Activated naive CD4-positive, alpha-beta T cell treated with anti-CD3 and anti-CD28 coated beads, Interleukin-2, amount 50 U/mL, for 24 hours (primary cell): ENCODE measurements around the gene MGAT5.

Experiments used
- H3K27ac Mint-ChIP-seq: one replicate; pipeline ENCODE4 v1.8.0; 2021; ENCODE audit warnings: mild to moderate bottlenecking, mixed read lengths
- H3K27me3 Mint-ChIP-seq: one replicate; pipeline ENCODE4 v1.8.0; 2021; ENCODE audit warnings: mixed read lengths
- H3K36me3 Mint-ChIP-seq: one replicate; pipeline ENCODE4 v1.8.0; 2021; ENCODE audit warnings: mixed read lengths
- H3K4me1 Mint-ChIP-seq: one replicate; pipeline ENCODE4 v1.8.0; 2021; ENCODE audit warnings: mixed read lengths
- H3K4me3 Mint-ChIP-seq: one replicate; pipeline ENCODE4 v1.8.0; 2021; ENCODE audit warnings: mild to moderate bottlenecking, mixed read lengths
- H3K9me3 Mint-ChIP-seq: one replicate; pipeline ENCODE4 v1.8.0; 2021; ENCODE audit warnings: mixed read lengths

Gene MGAT5

DNA sequence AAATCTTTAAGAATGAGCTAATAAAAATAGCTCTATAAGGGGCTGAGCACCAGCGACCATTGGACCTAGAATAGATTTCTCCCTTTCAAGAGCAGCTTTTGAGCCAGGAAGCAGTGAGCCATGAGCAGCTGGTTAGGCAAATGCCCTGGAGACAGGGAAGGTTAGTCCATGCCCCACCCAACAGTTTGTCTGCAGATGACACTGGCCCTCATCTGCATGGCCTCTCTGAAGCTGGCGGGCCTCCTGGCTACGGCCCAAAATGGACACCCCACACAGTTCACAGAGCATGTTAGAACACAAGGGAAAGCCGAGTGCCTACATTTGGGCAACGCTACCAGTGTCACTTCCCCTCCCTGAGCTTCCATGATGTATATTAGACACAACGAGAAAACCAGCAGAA lies 201.1 kb downstream of the MGAT5 start:
- no peaks in the 10 kb centered on the region for H3K9me3 Mint-ChIP-seq
- H3K4me3 Mint-ChIP-seq, result no peak overlapping the region
- no peak overlapping the region for H3K27ac Mint-ChIP-seq
- H3K27me3 Mint-ChIP-seq, result no peaks in the 10 kb centered on the region
- H3K4me1 Mint-ChIP-seq, result peaks cover 6% of the 10 kb centered on the region
- no peaks in the 10 kb centered on the region for H3K36me3 Mint-ChIP-seq

- Mint-ChIP-seq H3K4me3 (no peak overlapping the region), H3K4me1 (peaks cover 1% of the 10 kb centered on the region), H3K9me3 (no peaks in the 10 kb centered on the region), H3K27me3 (no peaks in the 10 kb centered on the region), H3K36me3 (no peaks in the 10 kb centered on the region), H3K27ac (no peak overlapping the region)
These were observed 201.6 kb downstream of the MGAT5 start for GRCh38 chr2:134455426-134455825.

DNA sequence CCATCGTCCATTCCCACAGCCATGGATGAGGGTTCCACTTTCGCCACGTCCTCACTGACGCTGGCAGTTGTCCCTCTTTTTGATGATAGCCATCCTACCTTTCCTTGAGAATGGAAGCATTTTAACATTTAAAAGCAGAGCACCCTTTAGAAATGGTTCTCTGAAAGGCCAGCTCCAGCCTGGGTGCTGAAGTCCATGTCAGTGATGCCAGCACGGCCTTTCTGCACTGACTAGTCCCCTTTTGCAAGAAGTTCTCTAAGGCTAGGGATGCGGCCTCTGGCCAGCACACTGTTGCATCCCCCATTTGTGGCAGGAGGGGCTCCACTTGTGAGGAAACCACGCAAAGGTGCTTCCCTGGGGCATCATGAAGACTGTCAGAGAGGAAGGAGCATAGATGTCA lies 203.5 kb downstream of the MGAT5 start:
- H3K27me3 Mint-ChIP-seq, result no peaks in the 10 kb centered on the region
- no peaks in the 10 kb centered on the region for H3K36me3 Mint-ChIP-seq
- H3K4me1 Mint-ChIP-seq, result no peaks in the 10 kb centered on the region
- no peak overlapping the region for H3K27ac Mint-ChIP-seq
- H3K9me3 Mint-ChIP-seq, result no peaks in the 10 kb centered on the region
- H3K4me3 Mint-ChIP-seq, result no peak overlapping the region

- no peak overlapping the region for H3K4me3 Mint-ChIP-seq
- no peak overlapping the region for H3K27ac Mint-ChIP-seq
- H3K27me3 Mint-ChIP-seq, result no peaks in the 10 kb centered on the region
- H3K4me1 Mint-ChIP-seq, result no peaks in the 10 kb centered on the region
- no peaks in the 10 kb centered on the region for H3K36me3 Mint-ChIP-seq
- H3K9me3 Mint-ChIP-seq, result no peaks in the 10 kb centered on the region
These were observed 204.0 kb downstream of the MGAT5 start for GRCh38 chr2:134457765-134458472.

DNA sequence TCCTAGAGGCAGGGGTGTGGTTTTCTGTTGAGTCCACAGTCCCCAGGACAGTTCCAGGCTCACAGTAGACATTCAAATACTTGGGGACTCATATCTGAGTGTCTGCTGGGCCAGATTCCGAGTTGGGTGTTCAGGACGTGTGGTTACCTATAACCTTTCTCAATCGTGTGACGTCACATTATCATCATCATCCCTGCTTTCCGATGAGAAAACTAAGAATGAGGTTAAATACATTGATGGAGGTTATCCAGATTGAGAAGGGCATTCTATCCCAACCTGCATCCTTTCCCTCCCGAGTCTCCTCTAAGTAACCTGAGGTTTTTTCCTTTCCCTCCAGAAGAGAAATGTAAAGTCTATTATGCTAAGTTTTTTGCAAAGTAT lies 204.6 kb downstream of the MGAT5 start:
- no peaks in the 10 kb centered on the region for H3K4me1 Mint-ChIP-seq
- no peaks in the 10 kb centered on the region for H3K27me3 Mint-ChIP-seq
- no peak overlapping the region for H3K4me3 Mint-ChIP-seq
- no peaks in the 10 kb centered on the region for H3K36me3 Mint-ChIP-seq
- H3K9me3 Mint-ChIP-seq, result no peaks in the 10 kb centered on the region
- H3K27ac Mint-ChIP-seq, result no peak overlapping the region

DNA sequence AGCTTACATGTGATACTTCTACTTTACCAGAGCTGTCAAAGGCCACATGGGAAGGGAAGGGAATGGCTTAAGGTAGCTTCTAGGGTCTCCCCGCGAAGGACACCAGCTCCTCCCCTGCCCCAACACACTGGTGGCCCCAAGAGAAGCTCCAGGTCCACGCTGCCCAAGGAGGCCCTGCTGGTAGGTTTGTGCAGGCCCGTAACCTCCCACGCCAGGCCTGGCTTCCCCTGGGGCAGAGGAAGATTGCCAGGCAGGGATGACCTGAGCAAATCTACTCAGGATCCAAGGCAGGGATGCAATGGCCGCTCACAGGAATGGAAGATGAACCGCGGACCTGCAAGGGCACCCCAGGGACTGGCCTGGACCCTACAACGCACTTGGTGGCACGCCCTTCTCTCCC lies 205.1 kb downstream of the MGAT5 start:
- H3K4me3 Mint-ChIP-seq, result no peak overlapping the region
- no peaks in the 10 kb centered on the region for H3K9me3 Mint-ChIP-seq
- no peaks in the 10 kb centered on the region for H3K36me3 Mint-ChIP-seq
- H3K27ac Mint-ChIP-seq, result no peak overlapping the region
- H3K4me1 Mint-ChIP-seq, result no peaks in the 10 kb centered on the region
- no peaks in the 10 kb centered on the region for H3K27me3 Mint-ChIP-seq

DNA sequence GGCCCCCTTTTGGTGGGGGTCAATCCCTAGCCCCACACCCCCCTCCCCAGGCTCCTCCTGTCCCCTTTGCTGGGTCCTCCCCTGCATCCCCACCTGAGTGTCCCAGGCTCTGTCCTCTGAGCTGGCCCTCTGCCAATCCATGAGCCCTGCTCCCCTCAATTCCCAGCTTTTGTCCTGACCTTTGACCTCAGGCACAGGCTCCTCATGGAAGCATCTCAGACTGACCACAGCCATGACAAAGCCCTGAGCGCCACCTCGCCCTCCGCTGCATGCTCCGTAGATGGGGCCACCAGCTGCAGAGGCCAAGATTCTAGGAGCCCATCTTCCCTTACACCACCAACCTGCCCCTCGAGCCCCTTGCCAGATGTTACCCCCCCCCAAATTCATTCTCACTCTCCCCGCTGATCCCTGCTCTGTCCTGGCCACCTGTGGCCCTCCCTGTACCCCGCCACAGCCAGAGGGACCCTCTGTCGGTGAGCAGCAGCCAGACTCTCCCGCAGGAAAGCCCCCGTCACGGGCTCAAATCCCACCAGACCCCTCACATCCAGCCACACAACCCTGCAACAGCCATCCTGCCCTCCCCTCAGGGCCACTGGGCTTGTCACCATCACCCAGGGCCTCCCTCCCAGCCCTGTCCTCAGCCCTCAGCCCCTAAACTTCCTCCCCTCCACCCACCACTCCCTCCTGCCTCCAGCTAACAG lies 206.0 kb downstream of the MGAT5 start:
- Mint-ChIP-seq H3K36me3 (no peaks in the 10 kb centered on the region), H3K27me3 (no peaks in the 10 kb centered on the region), H3K4me1 (no peaks in the 10 kb centered on the region), H3K27ac (no peak overlapping the region), H3K9me3 (no peaks in the 10 kb centered on the region), H3K4me3 (no peak overlapping the region)

GRCh38 chr2:134460583-134460998 lies 206.7 kb downstream of the MGAT5 start:
- Mint-ChIP-seq H3K27me3 (no peaks in the 10 kb centered on the region), H3K36me3 (no peaks in the 10 kb centered on the region), H3K4me1 (no peaks in the 10 kb centered on the region), H3K27ac (no peak overlapping the region), H3K4me3 (no peak overlapping the region), H3K9me3 (no peaks in the 10 kb centered on the region)

GRCh38 chr2:134461511-134461910 lies 207.6 kb downstream of the MGAT5 start:
- Mint-ChIP-seq H3K9me3 (no peaks in the 10 kb centered on the region), H3K27ac (no peak overlapping the region), H3K4me1 (peaks cover 7% of the 10 kb centered on the region), H3K36me3 (no peaks in the 10 kb centered on the region), H3K4me3 (no peak overlapping the region), H3K27me3 (no peaks in the 10 kb centered on the region)

DNA sequence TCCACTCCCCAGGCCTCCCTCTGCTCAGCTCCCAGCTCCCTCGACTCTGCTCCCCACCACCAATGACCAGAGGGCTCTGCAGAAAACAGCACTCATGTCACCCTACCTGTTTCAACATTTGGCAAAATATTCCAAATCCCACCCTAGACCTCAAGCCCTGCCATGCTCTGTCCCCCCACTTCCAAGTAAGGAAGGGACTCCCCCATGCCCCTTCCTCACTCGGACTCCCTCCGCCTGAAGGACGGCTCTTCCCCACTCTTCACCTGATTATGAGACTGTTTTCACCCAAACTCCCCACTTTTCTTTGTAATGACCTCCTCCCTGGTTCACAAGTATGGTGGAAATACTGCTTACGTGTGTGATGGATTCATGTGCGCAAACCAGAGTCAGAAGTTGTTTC lies 208.4 kb downstream of the MGAT5 start:
- Mint-ChIP-seq H3K36me3 (no peaks in the 10 kb centered on the region), H3K27me3 (no peaks in the 10 kb centered on the region), H3K4me3 (no peak overlapping the region), H3K27ac (no peak overlapping the region), H3K4me1 (peaks cover 12% of the 10 kb centered on the region), H3K9me3 (no peaks in the 10 kb centered on the region)

DNA sequence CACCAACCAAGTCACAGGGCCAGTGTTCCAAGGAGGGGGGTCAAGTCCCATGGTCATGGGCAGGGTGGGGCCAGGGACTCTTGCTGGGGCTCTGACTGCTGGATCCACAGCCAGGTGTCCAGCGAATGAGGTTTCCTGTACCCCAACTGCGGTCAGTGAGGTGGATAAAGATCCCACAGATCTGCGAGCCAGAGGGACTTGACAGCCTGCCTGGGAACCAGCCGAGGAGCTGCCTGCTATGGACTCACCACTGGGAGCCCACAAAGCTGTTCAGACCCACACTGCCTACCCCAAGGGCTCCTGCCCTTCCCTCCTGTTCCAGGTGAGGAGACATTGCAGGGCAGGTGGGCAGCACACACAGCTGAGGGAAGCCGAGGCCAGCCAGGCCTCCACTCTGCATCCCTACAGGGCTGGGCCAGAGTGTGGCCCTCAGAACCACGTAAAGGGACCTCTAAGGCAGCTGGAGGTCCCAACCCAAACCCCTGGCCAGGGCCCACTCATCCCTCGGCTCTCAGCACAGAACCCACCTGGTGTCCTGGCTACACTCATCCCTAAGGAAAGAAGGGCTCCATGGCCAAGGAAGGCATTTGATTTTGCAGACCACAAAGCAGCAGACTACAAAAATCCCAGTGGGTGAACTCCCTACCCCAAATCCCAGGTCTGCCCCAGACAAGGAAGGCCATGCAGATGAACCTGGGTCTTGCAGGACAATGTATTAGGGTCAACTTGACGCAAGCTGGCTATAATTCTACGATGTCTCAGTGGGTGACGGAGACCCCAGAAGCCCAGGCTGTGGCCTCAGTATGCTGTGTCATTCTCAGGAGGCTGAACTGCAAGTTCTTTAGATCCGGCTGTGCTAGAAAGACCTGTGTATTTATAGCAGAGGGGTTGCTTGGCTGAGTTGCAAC lies 209.2 kb downstream of the MGAT5 start:
- no peaks in the 10 kb centered on the region for H3K36me3 Mint-ChIP-seq
- H3K27me3 Mint-ChIP-seq, result no peaks in the 10 kb centered on the region
- H3K27ac Mint-ChIP-seq, result no peak overlapping the region
- H3K9me3 Mint-ChIP-seq, result no peaks in the 10 kb centered on the region
- H3K4me3 Mint-ChIP-seq, result no peak overlapping the region
- peaks cover 15% of the 10 kb centered on the region for H3K4me1 Mint-ChIP-seq

DNA sequence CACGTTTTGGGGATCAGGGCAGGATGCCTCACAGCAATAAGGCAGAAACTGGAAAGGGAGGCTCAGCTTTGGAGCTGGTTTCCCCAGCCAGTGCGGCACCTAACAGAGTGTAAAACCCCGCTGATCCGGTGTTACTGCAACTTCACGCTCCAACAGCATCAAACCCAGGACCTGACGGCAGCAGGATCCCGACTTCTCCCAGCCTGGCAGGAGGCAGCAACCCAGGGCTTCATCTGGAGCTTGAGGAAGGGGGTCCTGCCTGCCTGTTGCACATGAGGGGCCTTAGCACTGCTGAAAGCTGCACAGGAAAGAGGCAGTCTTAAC lies 209.8 kb downstream of the MGAT5 start:
- no peaks in the 10 kb centered on the region for H3K27me3 Mint-ChIP-seq
- no peaks in the 10 kb centered on the region for H3K9me3 Mint-ChIP-seq

GRCh38 chr2:134465228-134466105 lies 211.6 kb downstream of the MGAT5 start:
- H3K4me1 Mint-ChIP-seq, result peaks cover 29% of the 10 kb centered on the region
- no peak overlapping the region for H3K27ac Mint-ChIP-seq
- no peak overlapping the region for H3K4me3 Mint-ChIP-seq
- no peaks in the 10 kb centered on the region for H3K27me3 Mint-ChIP-seq
- no peaks in the 10 kb centered on the region for H3K9me3 Mint-ChIP-seq
- no peaks in the 10 kb centered on the region for H3K36me3 Mint-ChIP-seq

More for the DNA sequence above, 209.8 kb downstream of the MGAT5 start:
- peaks cover 21% of the 10 kb centered on the region for H3K4me1 Mint-ChIP-seq
- H3K27ac Mint-ChIP-seq, result no peak overlapping the region
- no peak overlapping the region for H3K4me3 Mint-ChIP-seq
- no peaks in the 10 kb centered on the region for H3K36me3 Mint-ChIP-seq

GRCh38 chr2:134466141-134466540 lies 212.3 kb downstream of the MGAT5 start:
- Mint-ChIP-seq H3K4me3 (no peak overlapping the region), H3K4me1 (peaks cover 29% of the 10 kb centered on the region), H3K27ac (no peak overlapping the region), H3K9me3 (no peaks in the 10 kb centered on the region), H3K36me3 (no peaks in the 10 kb centered on the region), H3K27me3 (no peaks in the 10 kb centered on the region)

DNA sequence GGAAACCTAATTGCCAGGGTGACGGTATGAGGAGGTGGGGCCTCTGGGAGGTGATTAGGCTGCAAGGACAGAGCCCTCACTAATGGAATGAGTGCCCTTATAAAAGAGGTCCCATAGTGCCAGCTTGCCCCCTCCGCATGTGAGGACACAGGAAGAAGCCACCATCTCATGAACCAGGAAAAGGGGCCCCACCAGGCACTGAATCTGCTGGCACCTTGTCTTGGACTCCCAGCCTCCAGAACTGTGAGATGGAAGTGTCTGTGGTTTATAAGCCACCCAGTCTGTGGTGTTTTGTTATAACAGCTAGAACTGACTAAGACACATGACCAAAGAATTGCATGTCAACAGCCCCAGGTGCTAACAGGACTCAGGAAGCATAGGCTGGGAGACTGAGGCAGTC lies 214.3 kb downstream of the MGAT5 start:
- H3K4me3 Mint-ChIP-seq, result peak overlapping the region; percentile 52

More for the DNA sequence above, 214.3 kb downstream of the MGAT5 start:
- Mint-ChIP-seq H3K36me3 (no peaks in the 10 kb centered on the region), H3K9me3 (no peaks in the 10 kb centered on the region), H3K27me3 (no peaks in the 10 kb centered on the region), H3K4me1 (peaks cover 29% of the 10 kb centered on the region), H3K27ac (peak overlapping the region; percentile 77)
